ENCODE results near the gene SCIN.

DNA sequence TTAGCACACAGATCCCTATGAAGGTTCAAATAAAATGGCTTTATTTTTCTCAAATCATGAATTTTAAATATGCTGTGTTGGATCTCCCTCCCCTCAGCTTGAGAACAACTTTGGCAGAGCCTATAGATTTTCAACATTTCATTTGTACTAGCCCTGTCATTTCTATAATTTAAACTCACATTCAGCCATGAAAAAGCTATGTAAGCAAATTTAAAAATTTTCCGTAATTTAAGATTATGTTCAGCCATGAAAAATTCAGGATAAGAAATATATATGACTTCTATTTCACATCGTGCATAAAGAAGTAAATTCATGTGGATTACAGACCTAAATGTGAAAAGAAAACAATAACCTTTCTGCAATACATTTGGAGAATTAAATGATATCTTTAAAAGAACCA, 36.5 kb upstream of the SCIN start:
- TF ChIP-seq, protein P1, sequence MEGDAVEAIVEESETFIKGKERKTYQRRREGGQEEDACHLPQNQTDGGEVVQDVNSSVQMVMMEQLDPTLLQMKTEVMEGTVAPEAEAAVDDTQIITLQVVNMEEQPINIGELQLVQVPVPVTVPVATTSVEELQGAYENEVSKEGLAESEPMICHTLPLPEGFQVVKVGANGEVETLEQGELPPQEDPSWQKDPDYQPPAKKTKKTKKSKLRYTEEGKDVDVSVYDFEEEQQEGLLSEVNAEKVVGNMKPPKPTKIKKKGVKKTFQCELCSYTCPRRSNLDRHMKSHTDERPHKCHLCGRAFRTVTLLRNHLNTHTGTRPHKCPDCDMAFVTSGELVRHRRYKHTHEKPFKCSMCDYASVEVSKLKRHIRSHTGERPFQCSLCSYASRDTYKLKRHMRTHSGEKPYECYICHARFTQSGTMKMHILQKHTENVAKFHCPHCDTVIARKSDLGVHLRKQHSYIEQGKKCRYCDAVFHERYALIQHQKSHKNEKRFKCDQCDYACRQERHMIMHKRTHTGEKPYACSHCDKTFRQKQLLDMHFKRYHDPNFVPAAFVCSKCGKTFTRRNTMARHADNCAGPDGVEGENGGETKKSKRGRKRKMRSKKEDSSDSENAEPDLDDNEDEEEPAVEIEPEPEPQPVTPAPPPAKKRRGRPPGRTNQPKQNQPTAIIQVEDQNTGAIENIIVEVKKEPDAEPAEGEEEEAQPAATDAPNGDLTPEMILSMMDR (IDR thresholded peaks at IDR 0.05) = no peak
- TF ChIP-seq POLR2A (IDR thresholded peaks at IDR 0.05) = no peak

Measured in Peyer's patch (tissue), 4 donors.